ENCODE data around the gene PALD1.
A peak's percentile ranks its signal among the peaks of the same experiment; 100 is the strongest.

Gene PALD1

DNA sequence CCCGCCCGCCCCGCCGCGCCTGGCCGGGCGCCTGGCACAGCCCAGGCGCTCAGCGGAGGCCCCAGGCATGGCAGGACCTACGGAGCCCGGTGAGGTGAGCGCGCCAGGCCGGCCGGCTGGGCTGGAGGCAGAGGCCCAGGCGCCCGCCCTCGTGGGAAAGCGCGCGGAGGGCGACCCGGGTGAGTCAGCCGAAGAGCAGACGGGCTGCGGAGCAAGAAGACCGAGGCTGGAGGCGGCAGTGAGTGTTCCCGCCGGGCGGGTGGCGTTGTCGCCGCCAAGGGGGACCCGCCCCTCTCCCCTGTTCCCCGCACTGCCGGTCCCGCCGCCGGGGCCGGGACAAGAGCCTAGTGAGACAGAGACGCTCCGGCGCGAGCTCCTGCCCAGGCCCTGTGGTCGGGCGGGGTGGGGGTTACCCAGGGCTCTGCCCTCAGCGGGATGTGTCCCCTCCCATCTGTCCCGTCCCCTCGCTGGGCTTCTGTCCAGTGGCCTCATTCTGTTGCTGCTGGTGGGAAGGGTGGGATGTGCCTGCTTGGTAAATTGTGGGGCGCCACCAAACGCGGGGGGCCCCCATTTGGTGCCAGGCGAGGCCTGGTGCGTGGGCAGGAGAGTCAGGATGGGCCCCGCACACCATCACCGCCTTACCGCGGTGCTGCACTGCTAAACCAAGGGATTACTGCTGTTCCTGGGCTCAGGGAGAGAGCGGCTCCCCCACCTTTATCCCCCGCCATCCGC lies 20.1 kb upstream of the PALD1 start:
- DNase-seq (ENCODE audit: low spot score) = no peak

DNA sequence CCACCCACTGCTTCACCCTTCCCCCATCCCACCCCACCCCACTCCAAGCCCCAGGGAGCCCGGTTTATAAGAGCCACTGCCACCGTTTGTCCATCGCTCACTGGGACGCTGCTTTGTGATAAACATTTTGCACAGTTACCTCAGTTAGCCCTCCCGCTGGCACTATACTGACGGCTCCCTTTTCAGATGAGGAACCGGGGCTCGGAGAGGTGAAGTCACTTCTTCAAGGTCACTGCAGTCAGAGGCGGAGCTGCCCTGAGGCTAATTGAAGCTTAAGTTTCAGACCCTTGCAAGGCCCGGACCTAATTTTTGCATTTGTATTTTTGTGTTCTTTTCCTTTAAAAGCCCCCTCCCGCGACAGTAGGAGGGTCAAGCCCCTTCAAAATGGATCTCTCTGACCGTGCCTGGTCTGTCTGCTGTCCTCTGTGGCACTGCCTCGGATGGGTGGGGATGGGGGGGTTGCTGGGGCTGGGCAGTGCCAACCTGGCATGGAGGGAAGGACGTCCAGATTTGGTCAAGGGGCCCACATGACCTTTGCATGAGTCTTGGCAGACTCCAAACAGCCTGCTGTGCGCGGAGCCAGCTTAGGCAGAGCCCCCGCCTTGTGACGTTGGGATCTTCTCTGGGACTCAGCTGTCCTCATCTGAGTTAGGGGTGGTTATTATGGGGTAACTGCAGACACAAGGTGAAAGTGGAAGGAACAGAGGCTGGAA lies 19.4 kb upstream of the PALD1 start:
- DNase-seq (ENCODE audit: low spot score) = no peak

DNA sequence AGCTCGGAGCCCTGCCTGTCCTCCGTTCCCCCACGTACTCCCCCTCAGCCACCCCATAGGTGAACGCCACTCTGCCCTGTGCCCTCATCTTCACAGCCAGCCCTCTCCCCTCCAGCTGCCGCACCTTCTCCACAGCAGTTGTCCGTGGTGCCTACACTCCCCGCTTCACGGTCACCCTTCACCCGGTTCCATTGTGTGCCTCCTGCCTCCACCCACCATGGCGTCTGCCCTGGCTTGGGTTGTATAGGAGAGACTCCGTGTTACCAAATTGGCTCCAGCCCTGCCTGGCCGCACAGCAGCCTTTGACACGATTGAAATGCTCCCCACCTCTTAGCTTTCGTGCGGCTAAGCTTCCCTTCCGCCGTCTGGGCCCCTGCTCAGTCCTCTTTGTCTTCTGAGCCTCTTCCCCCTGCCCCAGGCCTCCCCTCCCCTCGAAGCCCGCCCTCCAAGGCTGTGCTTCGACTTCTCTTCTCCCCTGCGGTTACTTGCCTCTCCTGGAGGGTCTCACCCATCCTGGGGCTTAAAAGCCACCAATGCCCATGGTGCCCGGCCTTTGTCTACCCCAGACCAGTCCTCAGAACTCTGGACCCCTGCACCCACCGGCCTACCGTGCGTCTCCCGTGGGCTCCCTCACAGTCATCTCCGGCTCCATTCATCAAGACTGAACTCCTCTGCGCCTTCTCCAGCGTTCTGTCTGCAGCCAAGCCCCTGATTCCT lies 18.6 kb upstream of the PALD1 start:
- no peak for DNase-seq (ENCODE audit: low spot score)

DNA sequence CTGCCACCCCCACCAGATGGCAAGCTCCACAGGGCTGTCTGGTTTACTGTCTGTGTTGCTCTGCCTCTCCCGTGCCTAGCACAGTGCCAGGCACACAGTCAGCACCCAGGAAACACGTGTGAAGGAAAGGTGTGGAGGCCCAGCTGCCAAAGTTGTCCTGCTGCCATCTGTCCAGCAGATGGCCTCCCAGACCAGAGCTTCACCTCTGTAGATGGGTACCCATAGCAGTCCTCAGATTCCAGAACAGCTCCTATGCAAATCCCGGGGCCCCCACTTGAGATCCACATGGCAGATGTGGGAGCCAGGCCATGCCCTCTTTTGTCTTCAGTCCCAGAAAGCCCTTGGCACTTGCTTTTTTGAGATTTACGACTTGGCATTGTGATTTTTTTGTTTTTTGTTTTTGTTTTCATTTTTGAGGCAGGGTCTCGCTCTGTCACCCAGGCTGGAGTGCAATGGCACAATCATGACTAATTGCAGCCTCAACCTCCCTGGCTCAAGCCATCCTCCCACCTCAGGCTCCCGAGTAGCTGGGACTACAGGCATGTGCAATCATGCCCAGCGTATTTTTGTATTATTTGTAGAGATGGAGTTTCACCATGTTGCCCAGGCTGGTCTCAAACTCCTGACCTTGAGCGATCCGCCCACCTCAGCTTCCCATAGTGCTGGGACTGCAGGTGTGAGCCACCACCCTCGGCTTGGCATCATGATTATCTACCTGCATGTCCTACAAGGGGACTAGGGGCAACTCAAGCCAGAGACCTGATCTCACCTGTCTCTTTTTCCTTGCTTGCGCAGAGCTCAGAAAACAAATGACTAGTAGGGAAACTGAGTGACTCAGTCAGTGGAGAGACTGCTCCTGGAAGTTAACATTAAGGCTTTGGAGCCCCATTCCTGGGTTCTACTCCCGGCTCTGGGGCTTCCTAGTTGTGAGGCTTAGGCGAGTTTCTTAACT lies 16.9 kb upstream of the PALD1 start:
- DNase-seq (ENCODE audit: low spot score) = peak; percentile 75

DNA sequence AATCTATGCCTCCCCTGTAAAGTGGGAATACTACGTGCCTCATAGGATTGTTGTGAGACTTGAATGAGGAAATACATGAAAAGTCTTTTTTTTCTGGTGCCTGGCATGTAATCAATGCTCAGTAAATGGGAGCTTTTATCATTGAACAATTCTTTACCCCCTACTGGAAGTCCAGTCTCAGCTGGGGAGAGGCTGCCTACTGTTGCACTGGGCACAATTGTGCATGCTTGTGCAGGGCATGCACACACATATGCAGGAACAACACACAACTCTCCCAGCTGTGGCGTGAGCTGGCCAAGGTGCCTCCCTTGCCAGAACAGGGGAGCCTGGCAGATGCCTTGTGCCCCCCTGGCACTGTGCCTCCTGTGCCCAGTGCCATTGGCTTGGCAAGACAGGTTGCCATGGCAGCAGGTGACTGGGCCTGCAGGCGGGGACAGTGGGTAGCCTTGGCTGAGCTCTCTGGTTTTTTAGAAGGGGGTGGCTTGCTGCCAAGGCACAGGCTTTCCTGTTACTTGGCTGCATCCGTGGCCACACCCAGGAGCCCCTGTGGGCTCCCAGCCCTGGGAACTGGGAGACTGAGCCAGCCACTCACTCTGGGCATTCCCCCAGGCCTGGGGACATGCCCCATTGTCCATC lies 16.1 kb upstream of the PALD1 start:
- no peak for DNase-seq (ENCODE audit: low spot score)

DNA sequence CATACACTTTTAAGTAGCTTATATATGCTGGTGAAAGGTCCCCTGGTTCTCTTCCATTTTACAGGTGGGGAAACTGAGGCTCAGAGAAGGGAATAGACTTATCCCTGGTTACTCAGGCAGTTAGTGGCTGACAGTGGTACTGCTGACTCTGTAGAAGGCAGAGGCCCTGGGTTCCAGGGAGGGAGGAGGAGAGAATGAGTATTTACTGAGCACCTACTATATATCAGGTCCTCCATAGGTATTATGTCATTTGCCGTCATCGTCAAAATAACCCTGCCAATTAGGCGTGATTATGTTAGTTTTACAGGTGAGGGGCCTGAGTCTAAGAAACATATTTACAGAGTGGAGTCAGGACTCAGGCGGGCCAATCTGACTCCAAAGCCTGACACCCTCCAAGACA lies 13.3 kb upstream of the PALD1 start:
- DNase-seq (ENCODE audit: low spot score) = no peak

DNA sequence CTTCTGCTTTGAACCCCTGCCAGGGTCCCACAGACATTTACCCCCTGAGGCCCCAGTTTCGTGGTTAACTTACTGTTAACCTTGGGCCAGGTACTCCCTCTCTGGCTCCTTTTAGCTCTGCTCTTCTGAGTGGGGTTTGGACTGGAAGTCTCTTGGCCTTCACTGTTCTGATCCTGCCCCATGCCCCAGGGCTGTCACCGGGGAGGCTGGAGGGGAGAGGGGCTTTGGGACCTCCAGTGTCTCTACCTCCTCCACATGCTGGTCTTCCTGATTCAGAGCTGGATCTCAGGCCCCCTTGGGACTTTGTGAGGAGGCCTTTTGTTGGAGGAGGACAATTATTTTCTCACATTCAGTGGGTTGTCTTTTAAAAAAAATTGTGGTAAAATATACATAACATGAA lies 12.7 kb upstream of the PALD1 start:
- DNase-seq (ENCODE audit: low spot score) = no peak

DNA sequence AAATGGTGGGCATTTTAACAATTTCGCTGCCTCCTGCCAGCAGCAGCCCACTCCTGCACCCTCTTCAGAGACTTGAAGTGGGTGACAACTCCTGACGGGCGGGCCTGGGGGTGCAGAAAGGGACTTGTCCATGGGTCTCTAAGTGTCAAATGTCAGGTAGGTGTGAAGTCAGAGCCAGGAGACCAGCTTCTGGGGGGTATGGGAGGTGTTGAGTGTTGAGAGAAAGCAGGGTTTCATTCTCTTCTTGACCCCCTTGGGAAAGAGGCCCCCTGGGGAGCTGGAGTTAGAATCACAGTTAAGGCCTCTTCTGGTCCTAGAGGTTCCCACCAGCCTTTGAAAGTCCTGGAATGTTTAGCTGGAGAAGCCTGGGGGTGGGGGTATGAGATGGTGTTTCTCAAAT lies 11.6 kb upstream of the PALD1 start:
- DNase-seq (ENCODE audit: low spot score) = no peak

DNA sequence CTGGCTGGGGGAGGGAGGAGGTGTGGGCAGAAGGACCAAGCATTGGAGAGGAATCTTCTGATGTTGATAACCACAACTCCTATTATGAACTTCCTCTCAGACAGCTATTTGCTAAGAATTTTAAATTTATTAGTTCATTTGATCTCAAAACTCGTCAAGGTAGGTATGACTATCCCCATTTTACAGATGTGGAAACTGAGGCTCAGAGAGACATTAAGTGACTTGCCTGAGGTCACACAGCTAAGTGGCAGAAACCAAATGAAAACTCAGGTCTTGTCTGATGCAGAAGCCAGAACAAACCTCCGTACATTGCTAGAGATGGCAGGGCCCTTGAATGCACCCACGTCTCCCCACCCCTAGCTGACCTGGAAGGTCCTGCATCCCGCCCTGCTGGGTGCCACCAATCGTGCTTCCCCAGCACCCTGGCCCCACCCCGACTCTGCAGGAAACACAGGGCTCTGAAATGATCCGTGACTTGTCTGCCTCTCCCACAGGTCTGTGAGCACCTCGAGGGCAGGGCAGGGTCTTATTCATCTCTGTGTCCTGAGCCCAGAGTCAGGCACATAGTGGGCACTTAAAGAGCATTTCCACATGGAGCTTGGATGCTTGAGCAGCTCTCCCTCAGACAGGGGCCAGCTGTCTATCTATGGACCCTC lies 5.6 kb upstream of the PALD1 start:
- DNase-seq (ENCODE audit: low spot score) = no peak

DNA sequence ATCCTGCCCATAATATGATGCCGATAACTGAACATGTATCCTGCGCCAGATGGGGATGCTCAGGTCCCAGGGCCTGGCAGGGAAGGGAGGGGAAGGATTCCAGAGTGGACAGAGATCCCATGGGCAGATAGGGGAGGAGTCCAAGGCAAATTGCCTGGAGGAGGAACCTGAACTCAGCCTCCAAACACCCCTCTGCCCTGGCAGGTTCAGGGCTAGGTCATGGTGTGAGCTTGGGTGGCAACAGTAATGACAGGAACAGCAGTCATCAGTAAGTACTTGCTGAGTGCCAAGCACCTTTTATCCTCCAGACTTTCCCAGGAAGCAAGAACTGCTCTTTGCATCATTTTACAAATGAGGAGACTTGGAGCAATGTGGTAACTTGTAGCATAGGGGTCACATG lies 3.8 kb upstream of the PALD1 start:
- no peak for DNase-seq (ENCODE audit: low spot score)

DNA sequence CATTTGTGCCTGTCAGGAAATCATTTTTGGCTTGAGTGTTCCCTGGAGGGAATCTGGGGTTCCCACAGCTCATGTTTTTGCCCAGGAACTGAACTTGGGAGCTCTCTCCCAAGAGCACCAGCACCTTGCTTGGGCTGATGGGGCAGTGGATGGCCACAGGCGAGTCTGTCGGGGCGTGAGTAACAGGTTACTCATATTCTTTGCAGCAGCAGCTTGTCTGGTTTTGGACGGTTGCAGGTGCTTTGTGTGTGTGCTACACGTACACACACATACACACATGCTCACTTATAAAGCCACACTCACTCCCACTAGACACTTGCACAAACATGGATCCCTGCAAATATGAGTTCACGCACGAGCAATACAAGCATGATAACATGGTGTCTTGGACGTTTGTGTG lies 2.9 kb upstream of the PALD1 start:
- no peak for DNase-seq (ENCODE audit: low spot score)

DNA sequence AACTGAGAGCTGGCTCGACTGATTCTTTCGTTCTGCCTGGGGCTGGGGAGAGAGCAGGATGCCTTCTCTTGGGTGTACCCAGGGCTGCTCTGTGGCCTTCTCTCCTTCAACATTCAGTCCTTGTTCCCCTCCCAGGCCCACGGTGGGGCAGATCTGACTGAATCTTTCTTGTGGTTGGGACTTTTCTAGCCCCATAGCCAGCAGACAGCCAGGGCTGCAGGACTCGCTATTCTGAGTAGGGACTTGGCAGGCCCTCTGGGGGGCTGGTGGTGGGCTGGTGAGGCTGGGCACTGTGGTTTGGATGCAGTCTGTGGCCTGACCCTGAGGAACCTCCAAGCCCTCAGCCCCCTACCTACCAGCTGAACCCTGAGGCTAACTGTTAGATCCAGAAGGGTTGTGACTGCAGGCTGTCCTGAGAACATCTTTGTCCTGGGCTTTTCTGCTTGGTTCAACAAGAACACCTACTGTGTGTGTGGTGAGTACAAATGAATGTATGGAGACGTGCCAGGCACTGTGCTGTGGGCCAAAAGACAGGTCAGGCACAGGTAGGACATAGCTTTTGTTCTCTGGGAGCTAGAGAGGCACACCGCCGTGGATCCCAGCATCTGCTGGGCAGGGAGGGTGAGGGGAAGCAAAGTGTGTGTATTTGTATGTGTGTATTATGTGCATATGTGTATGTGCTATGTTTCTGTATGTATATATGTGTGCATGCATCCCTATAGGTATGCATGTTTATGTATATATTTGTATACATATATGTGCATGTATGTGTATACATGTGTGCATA lies 2.1 kb upstream of the PALD1 start:
- no peak for DNase-seq (ENCODE audit: low spot score)

DNA sequence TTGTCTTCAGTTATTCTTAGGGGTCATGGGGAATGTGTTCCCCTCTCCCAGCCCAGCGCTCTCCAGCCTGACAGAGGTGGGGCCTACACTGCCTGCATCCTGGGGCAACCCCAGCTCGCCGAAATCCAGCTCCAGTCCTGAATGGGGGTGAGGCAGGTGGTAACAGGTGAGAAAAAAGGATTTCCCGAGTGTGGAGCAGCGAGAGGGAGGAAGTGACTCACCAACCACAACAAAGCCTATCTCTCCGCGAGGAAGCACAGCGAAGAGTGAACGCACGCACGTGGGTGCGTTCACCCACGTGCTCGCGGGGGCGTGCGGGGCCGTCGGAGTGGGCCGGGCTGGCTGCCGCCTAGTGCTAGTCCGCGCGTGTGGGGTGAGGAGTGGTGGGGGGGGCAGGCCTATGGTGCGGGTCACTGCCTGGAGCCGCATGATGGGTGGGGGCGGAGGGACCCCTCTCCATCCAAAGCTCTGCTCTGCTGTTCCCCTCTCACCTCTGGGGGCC lies 855 bp upstream of the PALD1 start:
- no peak for DNase-seq (ENCODE audit: low spot score)

DNA sequence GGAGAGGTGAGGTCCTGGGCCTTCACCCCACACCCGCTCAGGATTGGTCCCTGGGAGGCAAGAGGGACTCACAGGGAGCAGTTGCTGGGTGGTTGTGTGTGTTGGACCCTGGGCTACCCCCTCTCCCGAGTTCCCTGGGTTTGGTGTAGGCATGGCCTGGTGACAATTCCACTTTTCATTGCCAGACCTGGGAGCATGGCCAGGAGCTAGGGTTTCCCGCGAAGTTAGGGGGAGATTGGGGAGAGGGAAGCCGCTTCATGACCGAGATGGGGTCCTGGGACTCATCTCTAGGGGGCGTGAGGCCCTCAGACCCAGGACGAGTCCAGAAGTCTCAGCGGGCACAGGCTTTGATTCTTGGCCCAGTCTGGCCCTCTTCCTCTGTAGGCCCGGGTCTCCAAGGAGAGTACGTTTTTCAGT lies 606 bp downstream of the PALD1 start:
- no peak for DNase-seq (ENCODE audit: low spot score)

DNA sequence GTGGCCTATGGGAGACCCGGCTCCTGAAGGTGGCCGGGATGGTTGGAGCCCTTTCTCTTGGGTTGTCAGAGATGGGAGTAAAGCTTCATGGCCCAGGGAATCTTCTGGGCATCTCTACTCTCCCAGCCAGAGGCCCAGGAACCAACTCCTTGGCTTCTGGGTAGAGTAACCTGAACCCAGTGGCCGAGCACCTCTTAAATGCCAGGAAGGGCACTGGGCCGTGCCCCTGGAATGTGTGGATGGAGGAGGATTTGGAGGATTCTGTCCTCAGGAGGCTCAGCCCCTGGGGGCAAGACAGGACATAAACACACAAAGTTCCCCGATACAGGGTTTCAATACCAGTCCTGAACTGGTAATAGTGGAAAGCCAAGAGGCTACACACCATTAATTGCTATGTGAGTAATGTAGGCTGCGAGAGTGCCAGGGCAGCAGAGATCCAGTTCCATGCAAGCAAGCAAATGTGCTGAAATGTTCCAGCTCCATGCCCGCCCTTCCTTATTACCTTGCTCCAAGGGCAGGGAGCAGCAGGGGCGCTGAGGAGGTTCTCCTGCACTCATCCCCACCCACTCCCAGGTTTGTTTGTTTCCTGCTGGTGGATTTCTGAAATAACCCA lies 1.2 kb downstream of the PALD1 start:
- no peak for DNase-seq (ENCODE audit: low spot score)

DNA sequence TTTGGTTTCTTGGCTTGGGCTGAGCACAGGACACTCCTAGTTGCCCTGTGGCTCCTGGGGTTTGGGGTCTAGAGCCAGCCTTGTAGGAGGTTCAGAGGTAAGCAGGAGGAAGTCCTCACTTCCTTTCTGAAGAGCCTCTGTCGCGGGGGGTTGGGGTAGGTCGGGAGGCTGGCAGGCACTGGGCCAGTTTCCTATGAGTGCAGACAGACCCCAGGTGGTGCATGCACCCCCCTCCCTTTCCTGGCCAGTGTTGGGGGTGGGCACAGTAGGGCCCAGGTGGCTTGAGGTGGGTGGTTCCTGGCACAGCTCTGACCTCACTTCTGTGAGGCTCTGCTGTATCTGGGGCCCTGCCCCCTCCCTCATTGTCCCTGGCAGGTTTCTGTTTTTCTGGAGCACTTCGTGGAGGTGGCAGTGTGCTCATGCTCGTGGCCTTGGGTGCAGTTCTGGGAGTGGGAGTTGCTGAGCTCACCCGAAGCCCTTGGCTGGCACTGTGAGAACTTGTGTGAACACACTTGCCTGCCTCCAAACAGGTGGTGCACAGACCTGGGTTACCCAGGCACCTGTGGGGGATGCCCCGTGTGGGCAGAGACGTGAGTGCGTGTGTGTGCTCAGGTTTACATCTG lies 1.8 kb downstream of the PALD1 start:
- no peak for DNase-seq (ENCODE audit: low spot score)

DNA sequence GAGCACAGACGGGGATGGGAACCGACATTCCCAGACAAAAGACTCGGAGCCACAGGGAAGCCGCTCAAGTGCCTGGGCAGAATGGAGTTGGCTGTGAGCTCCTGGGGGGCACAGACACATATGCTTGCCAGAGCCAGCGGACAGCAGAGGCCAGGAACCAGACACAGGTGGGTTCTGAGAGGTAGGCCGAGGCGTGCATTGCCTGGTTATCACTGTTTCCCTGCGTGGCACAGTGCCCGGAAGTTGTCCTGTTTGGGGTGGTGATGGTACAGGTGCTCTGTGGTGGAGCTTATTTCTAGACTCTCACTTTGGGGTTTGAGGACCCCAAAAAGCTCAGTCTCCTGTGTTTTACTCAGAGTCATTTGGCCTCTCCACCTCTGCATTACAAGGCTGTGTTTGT lies 2.5 kb downstream of the PALD1 start:
- DNase-seq (ENCODE audit: low spot score) = no peak

DNA sequence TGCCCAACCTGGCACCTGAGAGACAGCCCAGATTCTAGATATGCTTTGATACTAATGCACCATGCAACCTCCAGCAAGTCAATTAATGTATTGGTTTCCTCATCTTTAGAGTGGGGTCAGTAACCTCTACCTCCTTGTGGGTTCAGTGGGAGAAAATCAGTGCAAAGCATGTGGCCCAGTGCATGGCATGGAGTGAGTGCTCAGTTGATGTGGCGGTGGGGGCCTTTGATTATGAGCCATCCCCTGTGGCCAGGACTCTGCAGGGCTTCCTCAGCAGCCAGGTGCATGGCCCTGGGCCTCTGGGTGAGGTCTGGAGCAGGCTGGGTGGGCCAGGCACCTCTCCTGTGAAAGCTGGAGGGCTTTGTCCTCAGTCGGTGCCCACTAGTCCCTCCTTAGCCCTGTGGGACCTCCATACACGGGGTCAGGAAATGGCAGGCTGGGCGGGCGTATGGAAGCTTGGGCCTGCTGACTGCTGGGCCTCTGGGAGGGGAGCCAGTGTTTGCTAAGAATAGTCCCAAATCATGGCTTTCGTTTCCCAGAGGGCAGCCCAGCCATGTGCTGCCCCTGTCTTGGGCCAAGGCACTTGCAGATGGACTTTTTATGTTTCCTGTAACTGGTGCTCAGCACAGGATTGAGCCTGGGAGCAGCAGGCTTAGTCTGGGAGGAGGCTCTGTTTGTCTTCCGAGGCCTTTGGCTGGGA lies 3.4 kb downstream of the PALD1 start:
- DNase-seq (ENCODE audit: low spot score) = no peak

Measured in HuH-7 (cell line).